WTC11 (cell line): ENCODE data around the gene RFC1. TPM values are rescaled to one million over a fixed set of nuclear protein-coding genes. Genes with fewer than 3 reads are reported as not detected.
"Not testable (repeated sequence)": the region's sequence is repeated elsewhere in the genome, so short reads cannot be mapped to it uniquely, and the experiment has no call there.

ENCODE experiments used
- ATAC-seq: fragments of 200-7000 bp; cut with Tn5 transposase; 2 replicates; pipeline ENCODE4 v1.10.0; 2021; ENCODE audit warnings: mild to moderate bottlenecking, moderate library complexity
- CTCF ChIA-PET: fragments of 300-600 bp; sonication (Branson Sonifier 250); formaldehyde crosslinking; loops from one replicate; lab custom pipeline; 2021; ENCODE audit warnings: antibody characterized with exemption; lab: Charles Lee
- POLR2A ChIA-PET: fragments of 350-600 bp; sonication (Branson Sonifier 250); formaldehyde crosslinking; loops from one replicate; lab custom pipeline; 2021; ENCODE audit warnings: antibody characterized with exemption; lab: Charles Lee
- DNase-seq: peaks from one replicate; pipeline ENCODE4 v3.0.0; 2021; ENCODE audit warnings: low spot score
- H3K27ac Mint-ChIP-seq: 2 replicates; pipeline ENCODE4 v1.8.0; 2021; ENCODE audit warnings: mixed read lengths
- H3K27me3 Mint-ChIP-seq: 2 replicates; pipeline ENCODE4 v1.8.0; 2021; ENCODE audit warnings: low read depth, mild to moderate bottlenecking, moderate library complexity, mixed read lengths
- H3K36me3 Mint-ChIP-seq: 2 replicates; pipeline ENCODE4 v1.8.0; 2021; ENCODE audit warnings: mixed read lengths
- H3K4me1 Mint-ChIP-seq: 2 replicates; pipeline ENCODE4 v1.8.0; 2022; ENCODE audit warnings: mixed read lengths
- H3K4me3 Mint-ChIP-seq: 2 replicates; pipeline ENCODE4 v1.8.0; 2021; ENCODE audit warnings: mild to moderate bottlenecking, moderate library complexity, mixed read lengths
- H3K9me3 Mint-ChIP-seq: 2 replicates; pipeline ENCODE4 v1.8.0; 2021; ENCODE audit warnings: mixed read lengths
- ATF3 ChIP-seq: sonication (generic); formaldehyde crosslinking; conservative IDR thresholded peaks from 2 replicates; pipeline ENCODE4 v1.8.1; 2022; ENCODE audit warnings: mild to moderate bottlenecking, missing genetic modification reagents
- CDX4 ChIP-seq: fragments of 250-450 bp; sonication (Bioruptor Pico); IDR thresholded peaks from 2 replicates; pipeline ENCODE4 v1.9.0; 2021; ENCODE audit warnings: moderate library complexity, mild to moderate bottlenecking, inconsistent platforms, borderline replicate concordance
- E2F5 ChIP-seq: sonication (generic); formaldehyde crosslinking; IDR thresholded peaks from 2 replicates; pipeline ENCODE4 v1.8.1; 2022; ENCODE audit warnings: mild to moderate bottlenecking, moderate library complexity, missing genetic modification reagents
- ELF4 ChIP-seq: sonication (generic); formaldehyde crosslinking; IDR thresholded peaks from 2 replicates; pipeline ENCODE4 v1.8.1; 2022; ENCODE audit warnings: low read depth, mild to moderate bottlenecking, moderate library complexity, missing genetic modification reagents
- ESRRA ChIP-seq: sonication (generic); formaldehyde crosslinking; IDR thresholded peaks from 2 replicates; pipeline ENCODE4 v1.8.1; 2022; ENCODE audit warnings: mild to moderate bottlenecking, missing genetic modification reagents, borderline replicate concordance
- GABPB1 ChIP-seq: sonication (generic); formaldehyde crosslinking; IDR thresholded peaks from 2 replicates; pipeline ENCODE4 v1.8.1; 2023; ENCODE audit warnings: mild to moderate bottlenecking, missing genetic modification reagents
- KAT7 ChIP-seq: sonication (generic); formaldehyde crosslinking; IDR thresholded peaks from 2 replicates; pipeline ENCODE4 v1.8.1; 2023; ENCODE audit warnings: missing genetic modification reagents, mild to moderate bottlenecking, borderline replicate concordance
- MXD4 ChIP-seq: fragments of 250-450 bp; sonication (Bioruptor Pico); IDR thresholded peaks from 2 replicates; pipeline ENCODE4 v1.8.0; 2021; ENCODE audit warnings: mild to moderate bottlenecking, moderate library complexity, borderline replicate concordance
- MYBL2 ChIP-seq: sonication (generic); formaldehyde crosslinking; IDR thresholded peaks from 2 replicates; pipeline ENCODE4 v1.8.1; 2023; ENCODE audit warnings: mild to moderate bottlenecking, moderate library complexity, missing genetic modification reagents
- NR1H2 ChIP-seq: sonication (generic); formaldehyde crosslinking; IDR thresholded peaks from 2 replicates; pipeline ENCODE4 v1.9.0; 2021; ENCODE audit warnings: mild to moderate bottlenecking, moderate library complexity, missing genetic modification reagents
- OVOL2 ChIP-seq: fragments of 250-450 bp; sonication (Bioruptor Pico); IDR thresholded peaks from 2 replicates; pipeline ENCODE4 v1.9.0; 2021; ENCODE audit warnings: mild to moderate bottlenecking, borderline replicate concordance
- PREB ChIP-seq: sonication (generic); formaldehyde crosslinking; IDR thresholded peaks from 2 replicates; pipeline ENCODE4 v1.8.1; 2022; ENCODE audit warnings: mild to moderate bottlenecking, missing genetic modification reagents, moderate library complexity, borderline replicate concordance
- TEAD4 ChIP-seq: sonication (generic); formaldehyde crosslinking; IDR thresholded peaks from 2 replicates; pipeline ENCODE4 v1.8.0; 2022; ENCODE audit warnings: mild to moderate bottlenecking, missing genetic modification reagents
- ZNF121 ChIP-seq: sonication (generic); formaldehyde crosslinking; IDR thresholded peaks from 2 replicates; pipeline ENCODE4 v1.8.0; 2023; ENCODE audit warnings: missing genetic modification reagents
- ZNF532 ChIP-seq: fragments of 250-450 bp; sonication (Bioruptor Pico); IDR thresholded peaks from 2 replicates; pipeline ENCODE4 v1.9.0; 2021; ENCODE audit warnings: mild to moderate bottlenecking, borderline replicate concordance
- total RNA-seq: library from RNA; stranded (reverse); gene quantifications from 3 replicates; pipeline ENCODE4 v1.2.3, GENCODE V29; 2021
- TF ChIP-seq, protein P1 (sequence below): sonication (generic); formaldehyde crosslinking; IDR thresholded peaks from 2 replicates; pipeline ENCODE4 v1.8.1; 2022; ENCODE audit warnings: missing genetic modification reagents, borderline replicate concordance
- TF ChIP-seq, protein P2 (sequence below): sonication (generic); formaldehyde crosslinking; IDR thresholded peaks from 2 replicates; pipeline ENCODE4 v1.8.0; 2023; ENCODE audit warnings: missing genetic modification reagents

RFC1 gene
- total RNA-seq, 1 experiment from 2014 or later = 59.4 TPM

DNA sequence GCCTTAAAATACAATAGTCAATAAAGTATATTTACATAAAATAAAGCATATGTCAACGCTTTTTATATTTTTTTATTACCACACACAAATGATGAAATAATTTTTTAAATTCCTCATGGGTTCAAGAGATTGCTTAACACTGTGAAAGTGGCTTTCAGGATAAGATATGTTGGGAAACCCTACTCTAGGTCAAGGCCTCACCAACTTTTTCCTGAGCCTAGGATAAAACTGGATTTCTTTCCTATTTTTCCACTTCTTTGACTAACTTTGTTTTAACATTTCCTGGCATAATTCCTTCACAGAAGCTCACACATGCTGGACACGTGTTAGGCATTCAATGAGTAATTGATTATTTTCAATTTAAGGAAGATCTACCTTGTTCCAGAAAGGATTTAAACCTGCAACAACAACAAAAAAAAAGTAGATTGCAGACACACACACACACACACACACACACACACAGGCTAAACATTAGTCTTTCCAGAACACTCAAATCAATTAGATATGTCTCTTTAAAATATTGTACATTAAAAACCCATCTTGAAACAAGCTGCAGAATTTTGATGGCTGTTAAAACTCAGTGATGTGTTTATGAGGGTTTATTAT lies 49.6 kb upstream of the RFC1 start:
- Mint-ChIP-seq H3K27ac (no peak overlapping the region), H3K36me3 (no peaks in the 10 kb centered on the region), H3K9me3 (no peaks in the 10 kb centered on the region), H3K4me1 (no peaks in the 10 kb centered on the region), H3K27me3 (no peaks in the 10 kb centered on the region), H3K4me3 (no peak overlapping the region)
- POLR2A ChIA-PET = no interaction called here
- DNase-seq = no peak
- no peak for TF ChIP-seq OVOL2
- no peak for TF ChIP-seq ZNF121 (CRISPR knock-in tag)
- TF ChIP-seq, protein P1, sequence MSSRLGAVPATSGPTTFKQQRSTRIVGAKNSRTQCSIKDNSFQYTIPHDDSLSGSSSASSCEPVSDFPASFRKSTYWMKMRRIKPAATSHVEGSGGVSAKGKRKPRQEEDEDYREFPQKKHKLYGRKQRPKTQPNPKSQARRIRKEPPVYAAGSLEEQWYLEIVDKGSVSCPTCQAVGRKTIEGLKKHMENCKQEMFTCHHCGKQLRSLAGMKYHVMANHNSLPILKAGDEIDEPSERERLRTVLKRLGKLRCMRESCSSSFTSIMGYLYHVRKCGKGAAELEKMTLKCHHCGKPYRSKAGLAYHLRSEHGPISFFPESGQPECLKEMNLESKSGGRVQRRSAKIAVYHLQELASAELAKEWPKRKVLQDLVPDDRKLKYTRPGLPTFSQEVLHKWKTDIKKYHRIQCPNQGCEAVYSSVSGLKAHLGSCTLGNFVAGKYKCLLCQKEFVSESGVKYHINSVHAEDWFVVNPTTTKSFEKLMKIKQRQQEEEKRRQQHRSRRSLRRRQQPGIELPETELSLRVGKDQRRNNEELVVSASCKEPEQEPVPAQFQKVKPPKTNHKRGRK (CRISPR knock-in tag) = no peak
- no peak for TF ChIP-seq ELF4 (CRISPR knock-in tag)
- no peak for TF ChIP-seq MXD4 (CRISPR knock-in tag)
- TF ChIP-seq ZNF532 = no peak
- no peak for TF ChIP-seq NR1H2 (CRISPR knock-in tag)
- TF ChIP-seq GABPB1 (CRISPR knock-in tag) = peak; percentile 52; the same call in 1 of the 2 replicates
- TF ChIP-seq MYBL2 (CRISPR knock-in tag) = no peak
- CTCF ChIA-PET = no interaction called here
- ATAC-seq = no peak

GRCh38 chr4:39411561-39411960 lies 45.4 kb upstream of the RFC1 start:
- ATAC-seq, H3K27ac Mint-ChIP-seq, DNase-seq, CTCF ChIA-PET, H3K4me1 Mint-ChIP-seq, H3K36me3 Mint-ChIP-seq, POLR2A ChIA-PET, H3K9me3 Mint-ChIP-seq, H3K4me3 Mint-ChIP-seq, H3K27me3 Mint-ChIP-seq: not testable (repeated sequence)

DNA sequence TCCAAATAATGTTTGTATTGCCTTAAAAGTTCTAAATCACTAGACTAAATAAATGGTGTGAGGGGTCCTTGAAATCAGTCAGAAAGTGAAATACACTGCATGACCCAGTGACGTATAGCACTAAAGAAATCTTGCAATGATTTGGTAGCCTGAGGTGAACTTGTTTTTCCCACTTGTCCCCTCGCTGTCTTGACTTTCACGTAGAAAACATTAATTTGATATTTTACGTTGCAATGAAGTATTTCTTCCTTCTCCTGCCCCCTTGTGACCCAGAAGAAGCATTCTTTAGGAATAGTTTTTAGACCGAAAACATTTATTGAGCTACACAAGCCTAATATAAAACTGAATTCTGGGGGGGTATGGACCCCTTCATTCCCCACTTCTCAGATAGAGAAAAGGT lies 44.3 kb upstream of the RFC1 start:
- H3K9me3 Mint-ChIP-seq = no peaks in the 10 kb centered on the region
- H3K36me3 Mint-ChIP-seq = no peaks in the 10 kb centered on the region
- H3K27me3 Mint-ChIP-seq = no peaks in the 10 kb centered on the region
- POLR2A ChIA-PET = no interaction called here
- no peak overlapping the region for H3K4me3 Mint-ChIP-seq
- DNase-seq (no peak), ATAC-seq (no peak)
- no peaks in the 10 kb centered on the region for H3K4me1 Mint-ChIP-seq
- CTCF ChIA-PET = interaction anchor here (0.6 to 0.8 kb wide), 2 partner anchors 14 to 81 kb away, joined by 3 to 5 read pairs; no protein-coding TSS in a partner anchor
- H3K27ac Mint-ChIP-seq = no peak overlapping the region
- no peak for TF ChIP-seq E2F5 (CRISPR knock-in tag)
- no peak for TF ChIP-seq PREB
- TF ChIP-seq, protein P1 (CRISPR knock-in tag) = no peak
- no peak for TF ChIP-seq CDX4
- no peak for TF ChIP-seq TEAD4
- TF ChIP-seq KAT7 (CRISPR knock-in tag) = no peak
- no peak for TF ChIP-seq ESRRA (CRISPR knock-in tag)
- TF ChIP-seq, protein P2, sequence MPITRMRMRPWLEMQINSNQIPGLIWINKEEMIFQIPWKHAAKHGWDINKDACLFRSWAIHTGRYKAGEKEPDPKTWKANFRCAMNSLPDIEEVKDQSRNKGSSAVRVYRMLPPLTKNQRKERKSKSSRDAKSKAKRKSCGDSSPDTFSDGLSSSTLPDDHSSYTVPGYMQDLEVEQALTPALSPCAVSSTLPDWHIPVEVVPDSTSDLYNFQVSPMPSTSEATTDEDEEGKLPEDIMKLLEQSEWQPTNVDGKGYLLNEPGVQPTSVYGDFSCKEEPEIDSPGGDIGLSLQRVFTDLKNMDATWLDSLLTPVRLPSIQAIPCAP = no peak
- TF ChIP-seq ATF3 (CRISPR knock-in tag) = no peak
